ENCODE measurements around the gene PPARD.

The PPARD gene

GRCh38 chr6:35358086-35358485 is 15.7 kb downstream of the PPARD start:
- no peak for DNase-seq

GRCh38 chr6:35359346-35359743 is 17.0 kb downstream of the PPARD start:
- no peak for DNase-seq

- no peak for DNase-seq
These were observed 17.5 kb downstream of the PPARD start for GRCh38 chr6:35359744-35360348.

- no peak for DNase-seq
These were observed 18.2 kb downstream of the PPARD start for GRCh38 chr6:35360349-35361138.

GRCh38 chr6:35362200-35362599 is 19.8 kb downstream of the PPARD start:
- DNase-seq = no peak

GRCh38 chr6:35363293-35363750 is 21.0 kb downstream of the PPARD start:
- DNase-seq = no peak

- no peak for DNase-seq
These were observed 23.3 kb downstream of the PPARD start for GRCh38 chr6:35365594-35366203.

GRCh38 chr6:35366204-35366596 is 23.8 kb downstream of the PPARD start:
- no peak for DNase-seq

GRCh38 chr6:35367646-35368037 is 25.3 kb downstream of the PPARD start:
- DNase-seq = no peak

GRCh38 chr6:35368038-35368887 is 25.9 kb downstream of the PPARD start:
- no peak for DNase-seq

GRCh38 chr6:35370124-35370741 is 27.9 kb downstream of the PPARD start:
- peak; percentile 24 for DNase-seq

GRCh38 chr6:35370785-35371493 is 28.6 kb downstream of the PPARD start:
- DNase-seq = no peak

GRCh38 chr6:35371494-35372262 is 29.3 kb downstream of the PPARD start:
- no peak for DNase-seq

- DNase-seq = no peak
These were observed 30.3 kb downstream of the PPARD start for GRCh38 chr6:35372633-35373032.

GRCh38 chr6:35376281-35376680 is 33.9 kb downstream of the PPARD start:
- no peak for DNase-seq

- DNase-seq = no peak
These were observed 34.6 kb downstream of the PPARD start for GRCh38 chr6:35377002-35377401.

GRCh38 chr6:35378261-35378660 is 35.9 kb downstream of the PPARD start:
- no peak for DNase-seq

GRCh38 chr6:35381132-35381531 is 38.8 kb downstream of the PPARD start:
- DNase-seq = no peak

- no peak for DNase-seq
These were observed 39.7 kb downstream of the PPARD start for GRCh38 chr6:35382015-35382414.

- no peak for DNase-seq
These were observed 43.3 kb downstream of the PPARD start for GRCh38 chr6:35385457-35386202.

Data from stimulated activated CD4-positive, alpha-beta T cell treated with anti-CD3 and anti-CD28 coated beads, Interleukin-4, amount 100 ng/mL, for 1 hour (primary cell).